A673 (cell line): ENCODE measurements around the gene GRIK5. TPM values are rescaled to one million over a fixed set of nuclear protein-coding genes. Genes with fewer than 3 reads are reported as not detected.
"Not testable (repeated sequence)": the region's sequence is repeated elsewhere in the genome, so short reads cannot be mapped to it uniquely, and the experiment has no call there.

Experiments used
- BruUV-seq: library from RNA; stranded (reverse); fragments of 400-500 nt; replicated peaks from 2 replicates; lab custom pipeline; 2021; lab: Mats Ljungman, UMichigan
- CTCF ChIA-PET: fragments of 300-600 bp; sonication (Branson Sonifier 250); formaldehyde crosslinking; loops from one replicate; lab custom pipeline; 2022; ENCODE audit warnings: antibody characterized with exemption; lab: Charles Lee
- POLR2A ChIA-PET: fragments of 300-600 bp; sonication (Branson Sonifier 250); formaldehyde crosslinking; loops from one replicate; lab custom pipeline; 2022; ENCODE audit warnings: antibody characterized with exemption; ENCODE audit not compliant: low non-redundant PET; lab: Charles Lee
- DNase-seq: peaks from one replicate; pipeline ENCODE4 v3.0.0-alpha.2; 2015; ENCODE audit warnings: low spot score
- H3K27ac ChIP-seq: fragments of 200-600 bp; sonication (generic); 2 replicates; pipeline ENCODE4 v1.5.1; 2016; ENCODE audit warnings: mixed run types, low read depth, mild to moderate bottlenecking, mixed read lengths, antibody characterized with exemption, low read length; ENCODE audit not compliant: poor library complexity, severe bottlenecking
- H3K27me3 ChIP-seq: fragments of 200-600 bp; sonication (generic); replicated peaks from 2 replicates; pipeline ENCODE4 v1.6.1; 2017; ENCODE audit warnings: mixed run types, low read depth, mild to moderate bottlenecking, mixed read lengths, antibody characterized with exemption, low read length; ENCODE audit not compliant: insufficient read depth, poor library complexity
- H3K36me3 ChIP-seq: fragments of 200-600 bp; sonication (generic); 2 replicates; pipeline ENCODE4 v1.6.1; 2016; ENCODE audit warnings: mixed run types, mild to moderate bottlenecking, mixed read lengths, antibody characterized with exemption, low read length; ENCODE audit not compliant: insufficient read depth, poor library complexity, severe bottlenecking
- H3K4me1 ChIP-seq: fragments of 200-600 bp; sonication (generic); 2 replicates; pipeline ENCODE4 v1.6.1; 2017; ENCODE audit warnings: mixed run types, mild to moderate bottlenecking, mixed read lengths, antibody characterized with exemption, low read length; ENCODE audit not compliant: insufficient read depth, poor library complexity, severe bottlenecking
- H3K4me3 ChIP-seq: fragments of 200-600 bp; sonication (generic); 2 replicates; pipeline ENCODE4 v1.5.1; 2016; ENCODE audit warnings: low read depth, mixed run types, mild to moderate bottlenecking, mixed read lengths, low read length; ENCODE audit not compliant: poor library complexity, severe bottlenecking
- H3K9me3 ChIP-seq: fragments of 200-600 bp; sonication (generic); 2 replicates; pipeline ENCODE4 v1.6.1; 2016; ENCODE audit warnings: mixed run types, low read depth, mild to moderate bottlenecking, mixed read lengths, antibody characterized with exemption, low read length; ENCODE audit not compliant: poor library complexity, severe bottlenecking
- CTCF ChIP-seq: fragments of 300-800, 200-600 bp; sonication (generic); conservative IDR thresholded peaks from 2 replicates; pipeline ENCODE4 v1.5.1; 2017; ENCODE audit warnings: low read depth, mild to moderate bottlenecking, antibody characterized with exemption, low read length, moderate library complexity, mixed read lengths
- EZH2 ChIP-seq: fragments of 200-600 bp; sonication (generic); IDR thresholded peaks from 2 replicates; pipeline ENCODE4 v1.6.1; 2017; ENCODE audit warnings: borderline replicate concordance, low read depth, mild to moderate bottlenecking, mixed read lengths, antibody characterized with exemption, low read length; ENCODE audit not compliant: poor library complexity, severe bottlenecking
- intact Hi-C: fragments of 100-400 bp; cut with micrococcal nuclease; formaldehyde crosslinking; loops from one replicate; pipeline ENCODE4 v1.10.0; 2022; ENCODE audit not compliant: unreplicated experiment
- total RNA-seq: library from RNA; stranded (reverse); gene quantifications from 2 replicates; pipeline ENCODE4 v1.2.3, GENCODE V29; 2021

The GRIK5 gene
- total RNA-seq, 1 experiment from 2014 or later: 24.0 TPM

- H3K4me1 ChIP-seq: peaks cover 4% of the 10 kb centered on the region
- TF ChIP-seq CTCF (peak; percentile 100), EZH2 (no peak)
- intact Hi-C loops: loop anchor here (1.0 to 5.0 kb wide), 4 partner anchors 76 to 329 kb away; partner anchors contain the start of gene MEGF8
- H3K36me3 ChIP-seq: no peaks in the 10 kb centered on the region
- H3K27me3 ChIP-seq: no peaks in the 10 kb centered on the region
- H3K4me3 ChIP-seq: no peak overlapping the region
- peak; percentile 88 for DNase-seq
- CTCF ChIA-PET: interaction anchor here (0.9 to 1.5 kb wide), 3 partner anchors 76 to 171 kb away, joined by 3 to 7 read pairs (median 4); no protein-coding TSS in a partner anchor
- H3K9me3 ChIP-seq: no peaks in the 10 kb centered on the region
- no peak overlapping the region for H3K27ac ChIP-seq
- no TSS peak for BruUV-seq
- POLR2A ChIA-PET: no interaction called here
These were observed 38.8 kb upstream of the GRIK5 start for GRCh38 chr19:42108527-42109389.

- no peak overlapping the region for H3K4me3 ChIP-seq
- TF ChIP-seq EZH2: no peak
- TF ChIP-seq CTCF: no peak
- no peaks in the 10 kb centered on the region for H3K27me3 ChIP-seq
- ChIA-PET POLR2A (no interaction called here), CTCF (no interaction called here)
- H3K36me3 ChIP-seq: no peaks in the 10 kb centered on the region
- no peaks in the 10 kb centered on the region for H3K9me3 ChIP-seq
- DNase-seq: no peak
- no TSS peak for BruUV-seq
- intact Hi-C loops: loop anchor here (5.0 kb wide), 3 partner anchors 222 to 332 kb away; partner anchors contain the start of gene MEGF8
- no peak overlapping the region for H3K27ac ChIP-seq
- no peaks in the 10 kb centered on the region for H3K4me1 ChIP-seq
These were observed 35.4 kb upstream of the GRIK5 start for GRCh38 chr19:42105368-42105767.

- no peaks in the 10 kb centered on the region for H3K27me3 ChIP-seq
- H3K4me1 ChIP-seq: no peaks in the 10 kb centered on the region
- no peaks in the 10 kb centered on the region for H3K9me3 ChIP-seq
- no TSS peak for BruUV-seq
- no peak overlapping the region for H3K27ac ChIP-seq
- intact Hi-C loops: no loop called here
- H3K4me3 ChIP-seq: no peak overlapping the region
- ChIA-PET CTCF (no interaction called here), POLR2A (no interaction called here)
- TF ChIP-seq CTCF: no peak
- DNase-seq: no peak
- H3K36me3 ChIP-seq: no peaks in the 10 kb centered on the region
These were observed 32.9 kb upstream of the GRIK5 start for GRCh38 chr19:42102877-42103276.

GRCh38 chr19:42100241-42100640 is 30.2 kb upstream of the GRIK5 start:
- intact Hi-C loops, H3K27me3 ChIP-seq, H3K36me3 ChIP-seq, H3K9me3 ChIP-seq, BruUV-seq, H3K4me1 ChIP-seq, H3K4me3 ChIP-seq, CTCF ChIA-PET, DNase-seq, POLR2A ChIA-PET, H3K27ac ChIP-seq: not testable (repeated sequence)
